A549 (cell line): ENCODE data around the gene RAB14.

Experiments used
- POLR2A ChIP-seq: IDR thresholded peaks from 2 replicates; pipeline ENCODE4 v1.6.1; 2012; ENCODE audit warnings: mild to moderate bottlenecking, low read length
- TF ChIP-seq, protein P1 (sequence below): fragments of >200 bp; sonication (Bioruptor Twin); formaldehyde crosslinking; IDR thresholded peaks from 3 replicates; pipeline ENCODE4 v1.5.1; 2016

DNA sequence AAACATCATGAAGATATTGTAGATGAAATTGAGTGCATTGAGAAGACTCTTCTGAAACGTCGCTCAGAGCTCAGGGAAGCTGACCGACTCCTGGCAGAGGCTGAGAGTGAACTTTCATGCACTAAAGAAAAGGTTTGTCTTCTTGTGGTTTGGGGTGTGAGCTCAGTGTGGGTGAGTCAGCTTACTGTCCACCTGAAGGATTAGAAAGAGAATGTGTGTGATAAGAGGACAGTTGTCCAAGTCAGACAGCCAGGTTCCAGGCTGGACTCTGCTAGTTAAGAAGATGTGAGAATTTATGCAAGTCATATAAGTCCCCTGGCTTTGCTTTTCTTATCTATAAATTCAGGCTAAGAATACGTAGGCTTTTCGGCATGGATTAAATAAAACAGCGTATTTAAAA is 46.9 kb downstream of the RAB14 start:
- no peak for TF ChIP-seq POLR2A
- TF ChIP-seq, protein P1, sequence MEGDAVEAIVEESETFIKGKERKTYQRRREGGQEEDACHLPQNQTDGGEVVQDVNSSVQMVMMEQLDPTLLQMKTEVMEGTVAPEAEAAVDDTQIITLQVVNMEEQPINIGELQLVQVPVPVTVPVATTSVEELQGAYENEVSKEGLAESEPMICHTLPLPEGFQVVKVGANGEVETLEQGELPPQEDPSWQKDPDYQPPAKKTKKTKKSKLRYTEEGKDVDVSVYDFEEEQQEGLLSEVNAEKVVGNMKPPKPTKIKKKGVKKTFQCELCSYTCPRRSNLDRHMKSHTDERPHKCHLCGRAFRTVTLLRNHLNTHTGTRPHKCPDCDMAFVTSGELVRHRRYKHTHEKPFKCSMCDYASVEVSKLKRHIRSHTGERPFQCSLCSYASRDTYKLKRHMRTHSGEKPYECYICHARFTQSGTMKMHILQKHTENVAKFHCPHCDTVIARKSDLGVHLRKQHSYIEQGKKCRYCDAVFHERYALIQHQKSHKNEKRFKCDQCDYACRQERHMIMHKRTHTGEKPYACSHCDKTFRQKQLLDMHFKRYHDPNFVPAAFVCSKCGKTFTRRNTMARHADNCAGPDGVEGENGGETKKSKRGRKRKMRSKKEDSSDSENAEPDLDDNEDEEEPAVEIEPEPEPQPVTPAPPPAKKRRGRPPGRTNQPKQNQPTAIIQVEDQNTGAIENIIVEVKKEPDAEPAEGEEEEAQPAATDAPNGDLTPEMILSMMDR = no peak
